H9 (cell line): ENCODE results near the gene CCDC92. TPM values are rescaled to one million over a fixed set of nuclear protein-coding genes. Genes with fewer than 3 reads are reported as not detected.

Experiments
- DNase-seq: peaks from one replicate; pipeline ENCODE4 v3.0.0-alpha.2; 2017
- H2AFZ ChIP-seq: one replicate; pipeline ENCODE4 v1.6.1; 2013; ENCODE audit warnings: mild to moderate bottlenecking, low read length, control low read depth, moderate library complexity
- H2AK5ac ChIP-seq: 2 replicates; pipeline ENCODE4 v1.6.1; 2013; ENCODE audit warnings: low read length, control low read depth, mixed read lengths; ENCODE audit not compliant: insufficient read length
- H2BK120ac ChIP-seq: one replicate; pipeline ENCODE4 v1.6.1; 2013; ENCODE audit warnings: low read depth, mild to moderate bottlenecking, low read length, control low read depth, inconsistent platforms; ENCODE audit not compliant: poor library complexity, severe bottlenecking
- H2BK12ac ChIP-seq: 2 replicates; pipeline ENCODE4 v1.6.1; 2013; ENCODE audit warnings: low read length, control low read depth, mixed read lengths, low read depth; ENCODE audit not compliant: insufficient read length
- H2BK15ac ChIP-seq: 2 replicates; pipeline ENCODE4 v1.6.1; 2013; ENCODE audit warnings: low read depth, low read length, control low read depth
- H2BK20ac ChIP-seq: one replicate; pipeline ENCODE4 v1.6.1; 2013; ENCODE audit warnings: low read depth, mild to moderate bottlenecking, low read length, control low read depth, inconsistent platforms; ENCODE audit not compliant: poor library complexity, severe bottlenecking
- H2BK5ac ChIP-seq: 2 replicates; pipeline ENCODE4 v1.6.1; 2013; ENCODE audit warnings: low read length, control low read depth, mixed read lengths; ENCODE audit not compliant: insufficient read length
- H3K14ac ChIP-seq: 2 replicates; pipeline ENCODE4 v1.6.1; 2013; ENCODE audit warnings: low read length, control low read depth; ENCODE audit not compliant: insufficient read depth
- H3K18ac ChIP-seq: 2 replicates; pipeline ENCODE4 v1.6.1; 2013; ENCODE audit warnings: low read depth, mild to moderate bottlenecking, mixed read lengths, low read length, control low read depth; ENCODE audit not compliant: insufficient read length
- H3K23ac ChIP-seq: 2 replicates; pipeline ENCODE4 v1.6.1; 2013; ENCODE audit warnings: low read length, control low read depth, mixed read lengths, low read depth; ENCODE audit not compliant: insufficient read length
- H3K23me2 ChIP-seq: 2 replicates; pipeline ENCODE4 v1.6.1; 2013; ENCODE audit warnings: low read depth, mild to moderate bottlenecking, mixed read lengths, low read length, control low read depth; ENCODE audit not compliant: insufficient read length, poor library complexity, severe bottlenecking
- H3K27ac ChIP-seq: 2 replicates; pipeline ENCODE4 v1.5.1; 2013; ENCODE audit warnings: low read length, control low read depth, mixed read lengths, low read depth; ENCODE audit not compliant: insufficient read length
- H3K27me3 ChIP-seq: 2 replicates; pipeline ENCODE4 v1.6.1; 2013; ENCODE audit warnings: low read length, control low read depth, inconsistent platforms; ENCODE audit not compliant: insufficient read depth
- H3K4ac ChIP-seq: 2 replicates; pipeline ENCODE4 v1.6.1; 2013; ENCODE audit warnings: low read depth, mild to moderate bottlenecking, control low read depth, inconsistent platforms, low read length, moderate library complexity
- H3K4me1 ChIP-seq: 2 replicates; pipeline ENCODE4 v1.6.1; 2013; ENCODE audit warnings: low read length, control low read depth, inconsistent platforms; ENCODE audit not compliant: insufficient read depth
- H3K4me2 ChIP-seq: 2 replicates; pipeline ENCODE4 v1.6.1; 2013; ENCODE audit warnings: low read length, control low read depth, mixed read lengths; ENCODE audit not compliant: insufficient read length, insufficient read depth
- H3K56ac ChIP-seq: 2 replicates; pipeline ENCODE4 v1.6.1; 2013; ENCODE audit warnings: low read depth, mild to moderate bottlenecking, mixed read lengths, low read length, control low read depth; ENCODE audit not compliant: insufficient read length
- H3K79me1 ChIP-seq: 2 replicates; pipeline ENCODE4 v1.6.1; 2013; ENCODE audit warnings: low read depth, mild to moderate bottlenecking, moderate library complexity, low read length, control low read depth, inconsistent platforms; ENCODE audit not compliant: insufficient read depth, poor library complexity, severe bottlenecking
- H3K79me2 ChIP-seq: 2 replicates; pipeline ENCODE4 v1.6.1; 2013; ENCODE audit warnings: low read length, control low read depth, inconsistent platforms; ENCODE audit not compliant: insufficient read depth
- H3K9ac ChIP-seq: 2 replicates; pipeline ENCODE4 v1.6.1; 2013; ENCODE audit warnings: low read length, control low read depth, mixed read lengths; ENCODE audit not compliant: insufficient read length; ENCODE audit errors: extremely low read depth
- H3K9me3 ChIP-seq: one replicate; pipeline ENCODE4 v1.6.1; 2013; ENCODE audit warnings: low read depth, low read length, inconsistent platforms; ENCODE audit not compliant: control insufficient read depth
- H3T11ph ChIP-seq: one replicate; pipeline ENCODE4 v1.6.1; 2013; ENCODE audit warnings: mild to moderate bottlenecking, low read length, control low read depth, inconsistent platforms
- H4K20me1 ChIP-seq: one replicate; pipeline ENCODE4 v1.6.1; 2013; ENCODE audit not compliant: control insufficient read depth, insufficient read length, insufficient read depth
- H4K5ac ChIP-seq: 2 replicates; pipeline ENCODE4 v1.6.1; 2013; ENCODE audit warnings: low read depth, mild to moderate bottlenecking, mixed read lengths, low read length, control low read depth; ENCODE audit not compliant: insufficient read length
- H4K8ac ChIP-seq: replicated peaks from 2 replicates; pipeline ENCODE4 v1.6.1; 2013; ENCODE audit warnings: low read length, control low read depth, mixed read lengths, low read depth; ENCODE audit not compliant: insufficient read length
- H4K91ac ChIP-seq: 2 replicates; pipeline ENCODE4 v1.6.1; 2013; ENCODE audit warnings: low read depth, mild to moderate bottlenecking, moderate library complexity, mixed read lengths, low read length, control low read depth; ENCODE audit not compliant: insufficient read length
- H3K27ac Mint-ChIP-seq, 3 experiments: 2 replicates in 2 of 3; 3 replicates in 1 of 3; pipeline ENCODE4 v1.8.0; 2020 to 2021; ENCODE audit warnings: mixed read lengths in 3 of 3, mild to moderate bottlenecking in 1 of 3, moderate library complexity in 1 of 3
- H3K27me3 Mint-ChIP-seq: 2 replicates; pipeline ENCODE4 v1.8.0; 2021; ENCODE audit warnings: low read depth, mild to moderate bottlenecking, moderate library complexity, mixed read lengths
- H3K36me3 Mint-ChIP-seq, 3 experiments: 2 replicates in 2 of 3; 3 replicates in 1 of 3; pipeline ENCODE4 v1.8.0; 2020 to 2021; ENCODE audit warnings: low read depth in 3 of 3, mixed read lengths in 3 of 3; ENCODE audit not compliant: insufficient read depth in 1 of 3
- H3K4me1 Mint-ChIP-seq, 2 experiments: 2 replicates each; pipeline ENCODE4 v1.8.0; 2020; ENCODE audit warnings: mixed read lengths in 2 of 2
- H3K4me3 Mint-ChIP-seq, 2 experiments: 2 replicates in 1 of 2; 3 replicates in 1 of 2; pipeline ENCODE4 v1.8.0; 2020 to 2021; ENCODE audit warnings: mild to moderate bottlenecking in 2 of 2, mixed read lengths in 2 of 2, moderate library complexity in 1 of 2
- H3K9me3 Mint-ChIP-seq, 2 experiments: 2 replicates in 1 of 2; 3 replicates in 1 of 2; pipeline ENCODE4 v1.8.0; 2020; ENCODE audit warnings: mild to moderate bottlenecking in 2 of 2, mixed read lengths in 2 of 2, moderate library complexity in 1 of 2
- CTCF ChIP-seq: fragments of 200-600 bp; sonication (generic); conservative IDR thresholded peaks from 3 replicates; pipeline ENCODE4 v1.8.0; 2021; ENCODE audit warnings: antibody characterized with exemption, mild to moderate bottlenecking
- WGBS: extraction: QIAGEN DNeasy Blood & Tissue Kit; methylation state at CpG from one replicate; pipeline ENCODE4 v1.1.7; 2013; ENCODE audit warnings: missing lambda C conversion rate, low lambda C conversion rate, mixed read lengths; ENCODE audit not compliant: insufficient read length; ENCODE audit errors: extremely low coverage; 5-methylcytosine and 5-hydroxymethylcytosine counted together
- total RNA-seq: library from RNA; stranded (reverse); gene quantifications from 2 replicates; pipeline ENCODE4 v1.2.1, GENCODE V29; 2021

The CCDC92 gene
- total RNA-seq, 1 experiment from 2014 or later = 1.3 TPM

- H3K27ac ChIP-seq = no peak overlapping the region
- H3K27me3 ChIP-seq = no peaks in the 10 kb centered on the region
- H3K4me1 Mint-ChIP-seq = peaks cover 11 to 18% of the 10 kb centered on the region in 2 experiments
- no peak overlapping the region for H4K5ac ChIP-seq
- H3K9ac ChIP-seq = no peak overlapping the region
- no peak overlapping the region for H2BK15ac ChIP-seq
- H3K79me2 ChIP-seq = no peaks in the 10 kb centered on the region
- H2BK20ac ChIP-seq = no peak overlapping the region
- H3K27me3 Mint-ChIP-seq = no peaks in the 10 kb centered on the region
- no peaks in the 10 kb centered on the region for H4K20me1 ChIP-seq
- H3K4me2 ChIP-seq = no peak overlapping the region
- H3K9me3 ChIP-seq = no peaks in the 10 kb centered on the region
- no peak overlapping the region for H2BK120ac ChIP-seq
- H3K4me3 Mint-ChIP-seq = no peak overlapping the region
- no peak for DNase-seq
- no CpG with 5 or more reads among the region's 3 CpGs for WGBS
- H3K18ac ChIP-seq = no peak overlapping the region
- H4K8ac ChIP-seq = no peak overlapping the region
- no peak overlapping the region for H3K4ac ChIP-seq
- no peaks in the 10 kb centered on the region for H3K9me3 Mint-ChIP-seq
- H2BK5ac ChIP-seq = no peak overlapping the region
- no peak overlapping the region for H2BK12ac ChIP-seq
- no peak overlapping the region for H4K91ac ChIP-seq
- no peak overlapping the region for H3K14ac ChIP-seq
- no peak overlapping the region for H3T11ph ChIP-seq
- H3K4me1 ChIP-seq = no peaks in the 10 kb centered on the region; the same call in 1 of the 2 replicates
- H2AK5ac ChIP-seq = no peak overlapping the region
- no peak overlapping the region for H3K56ac ChIP-seq
- no peak overlapping the region for H2AFZ ChIP-seq
- H3K23me2 ChIP-seq = no peaks in the 10 kb centered on the region
- no peaks in the 10 kb centered on the region for H3K79me1 ChIP-seq
- H3K36me3 Mint-ChIP-seq = peaks cover 16 to 27% (median 23%) of the 10 kb centered on the region in 3 experiments
- H3K27ac Mint-ChIP-seq = no peak overlapping the region
- no peak overlapping the region for H3K23ac ChIP-seq
- no peak for TF ChIP-seq CTCF
These were observed 36.0 kb upstream of the CCDC92 start for GRCh38 chr12:124008595-124008994.
